K562 (cell line): Measurements from ENCODE around the gene CD248. TPM values are rescaled to one million over a fixed set of nuclear protein-coding genes. Genes with fewer than 3 reads are reported as not detected.
A peak's percentile ranks its signal among the peaks of the same experiment; 100 is the strongest.

ENCODE experiments used
- ATAC-seq: fragments of 200-7000 bp; cut with Tn5 transposase; 3 replicates; pipeline ENCODE4 v1.9.1; 2020; ENCODE audit warnings: moderate library complexity
- BruUV-seq: library from RNA; stranded (reverse); fragments of 400-500 nt; replicated peaks from 2 replicates; lab custom pipeline; 2021; lab: Mats Ljungman, UMichigan
- CTCF ChIA-PET: fragments of 300-600 bp; formaldehyde crosslinking; extraction: SDS; loops from one replicate; lab custom pipeline; 2021; ENCODE audit warnings: low intra/inter-chr PET ratio; lab: Yijun Ruan, JAX
- POLR2A ChIA-PET: fragments of 300-600, 350-650 bp; sonication (Branson Sonifier 250); formaldehyde crosslinking; extraction: SDS; loops from one replicate; lab custom pipeline; 2021; ENCODE audit warnings: antibody characterized with exemption, inconsistent platforms; lab: Yijun Ruan, JAX
- DNase-seq, 4 experiments: peaks; one replicate each; pipeline versions ENCODE4 v3.0.0 to v3.0.0-alpha.2; 2011 to 2018; ENCODE audit warnings: low spot score in 3 of 4, mixed read lengths in 3 of 4; ENCODE audit errors: extremely low read depth in 1 of 4
- FAIRE-seq: peaks from 2 replicates; lab custom pipeline; 2011; peaks lifted over from hg19 to GRCh38; lab: Jason Lieb, UNC
- H2AFZ ChIP-seq: 2 replicates; pipeline ENCODE4 v1.6.0; 2011; ENCODE audit warnings: low read depth, low read length, control low read depth, inconsistent platforms
- H3K27ac ChIP-seq: fragments of 200-600 bp; 3 replicates; pipeline ENCODE4 v1.8.0; 2011; ENCODE audit warnings: low read depth, mild to moderate bottlenecking, control low read depth, inconsistent platforms, low read length, moderate library complexity, mixed read lengths; ENCODE audit errors: extremely low read depth
- H3K27me3 ChIP-seq, 2 experiments: fragments of 300-600 bp in 1 of 2; 2 replicates in 1 of 2; 3 replicates in 1 of 2; pipeline versions ENCODE4 v1.6.0 to v1.8.0; 2011; ENCODE audit warnings: inconsistent platforms in 2 of 2, low read length in 2 of 2, mild to moderate bottlenecking in 1 of 2, mixed read lengths in 1 of 2, moderate library complexity in 1 of 2; ENCODE audit not compliant: control insufficient read depth in 2 of 2, insufficient read depth in 2 of 2
- H3K36me3 ChIP-seq: fragments of 300-600 bp; 3 replicates; pipeline ENCODE4 v1.8.0; 2011; ENCODE audit warnings: mild to moderate bottlenecking, low read length, inconsistent platforms; ENCODE audit not compliant: control insufficient read depth, insufficient read depth
- H3K4me1 ChIP-seq, 2 experiments: fragments of 200-600 bp in 1 of 2; replicated peaks in 1 of 2; 2 replicates in 1 of 2; 3 replicates in 1 of 2; pipeline versions ENCODE4 v1.5.1 to v1.8.0; 2011; ENCODE audit warnings: inconsistent platforms in 2 of 2, low read length in 2 of 2, mild to moderate bottlenecking in 1 of 2, mixed read lengths in 1 of 2, moderate library complexity in 1 of 2; ENCODE audit not compliant: control insufficient read depth in 2 of 2, insufficient read depth in 2 of 2
- H3K4me2 ChIP-seq: 2 replicates; pipeline ENCODE4 v1.6.1; 2011; ENCODE audit warnings: low read length, control low read depth, inconsistent platforms, mixed read lengths; ENCODE audit not compliant: insufficient read depth
- H3K4me3 ChIP-seq: fragments of 200-600 bp; sonication (generic), shearing (Covaris generic); 2 replicates; pipeline ENCODE4 v1.5.1; 2016; ENCODE audit warnings: control low read depth, inconsistent platforms
- H3K79me2 ChIP-seq: fragments of 200-600 bp; 3 replicates; pipeline ENCODE4 v1.8.0; 2011; ENCODE audit warnings: low read length, inconsistent platforms; ENCODE audit not compliant: control insufficient read depth, insufficient read depth
- H3K9ac ChIP-seq, 2 experiments: 2 replicates each; pipeline versions ENCODE4 v1.6.0 to v1.6.1; 2011; ENCODE audit warnings: low read depth in 2 of 2, low read length in 2 of 2, control low read depth in 1 of 2, inconsistent platforms in 1 of 2, mild to moderate bottlenecking in 1 of 2, mixed read lengths in 1 of 2; ENCODE audit not compliant: insufficient read depth in 1 of 2
- H3K9me1 ChIP-seq: one replicate; pipeline ENCODE4 v1.6.0; 2011; ENCODE audit warnings: inconsistent platforms, mild to moderate bottlenecking, low read length, moderate library complexity; ENCODE audit not compliant: control insufficient read depth, insufficient read depth
- H3K9me3 ChIP-seq: replicated peaks from 2 replicates; pipeline ENCODE4 v1.5.1; 2011; ENCODE audit warnings: low read depth, low read length, inconsistent platforms; ENCODE audit not compliant: control insufficient read depth, insufficient read depth
- H4K20me1 ChIP-seq: replicated peaks from 2 replicates; pipeline ENCODE4 v1.6.1; 2011; ENCODE audit warnings: low read length, inconsistent platforms, mixed read lengths; ENCODE audit not compliant: control insufficient read depth, insufficient read depth
- ZBTB7A ChIP-seq: IDR thresholded peaks from 2 replicates; pipeline ENCODE4 v1.6.1; 2011; ENCODE audit warnings: low read depth, mild to moderate bottlenecking, low read length, moderate library complexity, borderline replicate concordance; ENCODE audit not compliant: control insufficient read depth
- ZNF134 ChIP-seq: fragments of 250-450 bp; sonication (Bioruptor Pico); conservative IDR thresholded peaks from 2 replicates; pipeline ENCODE4 v1.4.0; 2020
- WGBS: fragments of 100-300 bp; shearing (Covaris generic); methylation state at CpG from one replicate; pipeline ENCODE4 v1.1.6; 2016; ENCODE audit warnings: low coverage, mixed read lengths; ENCODE audit not compliant: insufficient coverage; ENCODE audit errors: missing lambda C conversion rate; 5-methylcytosine and 5-hydroxymethylcytosine counted together
- in situ Hi-C: fragments of 300-500 bp; cut with MboI; formaldehyde crosslinking; loops from 4 replicates; pipeline ENCODE4 v1.15.0; 2018; ENCODE audit warnings: inconsistent platforms, mixed read lengths
- intact Hi-C: fragments of 100-400 bp; cut with micrococcal nuclease; formaldehyde crosslinking; loops from 2 replicates; pipeline ENCODE4 v1.14.2; 2022
- polyA plus RNA-seq, 8 experiments: library from polyadenylated mRNA; depleted of rRNA in 4 of 8; stranded (reverse) in 5 of 8; unstranded in 3 of 8; fragments of >200 nt; fragmentation: Nextera tagmentation in 2 of 8; fragmentation: Illumina TruSeq in 1 of 8; extraction: Ambion mirVana in 2 of 8; extraction: Trizol in 1 of 8; gene quantifications; 2 replicates each; pipeline versions ENCODE4 v1.2.1 to v1.2.3, GENCODE V29; 2011 to 2014; ENCODE audit warnings: inconsistent platforms in 1 of 8, missing spikeins in 1 of 8
- total RNA-seq, 7 experiments: library from RNA; depleted of rRNA in 6 of 7; stranded (reverse); fragments of >200 nt in 6 of 7; fragmentation: Illumina TruSeq in 2 of 7; extraction: Trizol in 2 of 7; gene quantifications; 2 replicates each; pipeline versions ENCODE4 v1.2.1 to v1.2.3, GENCODE V29; 2011 to 2021; ENCODE audit warnings: low replicate concordance in 1 of 7
- TF ChIP-seq, protein P1 (sequence below): sonication (generic); formaldehyde crosslinking; IDR thresholded peaks from 2 replicates; pipeline ENCODE4 v1.8.0; 2022; ENCODE audit warnings: missing genetic modification reagents, mild to moderate bottlenecking, moderate library complexity, borderline replicate concordance

Gene CD248
- total and polyA plus RNA-seq, 9 of the 15 experiments (the other 6 are each of a cell fraction or from before 2014, with no cell fraction given), result 0.09 TPM; not detected in 8

DNA sequence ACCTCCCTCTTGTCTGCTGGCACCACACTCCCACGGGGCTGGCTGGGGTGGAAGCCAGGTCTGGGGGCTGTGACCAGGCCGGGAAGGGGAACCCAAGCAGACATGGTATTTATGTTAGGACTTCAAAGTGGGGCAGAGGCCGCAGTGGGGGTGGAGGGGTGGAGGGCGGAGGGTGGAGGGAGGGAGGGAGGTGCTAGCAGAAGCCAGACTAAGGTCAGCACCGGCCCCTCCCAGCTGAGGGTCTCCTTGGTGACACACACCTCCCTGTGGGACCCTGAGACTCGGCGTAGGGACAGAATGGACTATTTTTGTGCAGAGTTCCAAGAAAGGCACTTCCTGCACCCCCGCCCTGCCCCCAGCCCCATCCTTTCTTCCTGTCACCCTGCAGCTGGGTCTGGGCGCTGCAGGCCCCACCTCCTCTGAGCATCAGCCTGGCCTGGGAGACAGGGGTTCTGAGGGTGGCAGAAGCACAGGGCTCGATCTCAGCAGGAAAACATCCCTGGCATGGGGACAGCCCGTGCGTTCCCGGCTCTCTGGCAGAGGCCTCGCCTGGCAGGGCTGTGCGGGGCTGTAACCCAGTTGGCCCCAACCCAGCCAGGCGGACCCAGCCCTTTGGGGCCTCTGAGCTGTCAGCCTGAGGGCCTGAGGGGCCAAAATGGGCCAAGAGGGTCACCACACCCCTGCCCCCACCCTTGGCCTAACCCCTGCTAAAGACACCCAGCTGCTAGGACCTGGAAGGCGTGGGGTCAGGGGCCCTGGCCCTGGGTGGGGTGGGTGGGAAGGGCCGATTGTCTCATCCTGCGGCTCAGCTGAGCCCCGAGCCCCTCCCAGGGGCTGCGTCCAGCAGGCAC is 9.6 kb upstream of the CD248 start:
- peaks cover 4% of the 10 kb centered on the region for H3K9me1 ChIP-seq
- H4K20me1 ChIP-seq, result no peaks in the 10 kb centered on the region
- no peak for FAIRE-seq
- WGBS, result 57% methylated on average over 10 of the region's 21 CpGs
- H3K27ac ChIP-seq, result no peak overlapping the region
- peak overlapping the region in 1 of 2 experiments; percentile 76; a peak in 2 of 4 replicates for H3K9ac ChIP-seq
- H3K36me3 ChIP-seq, result no peaks in the 10 kb centered on the region
- no peak overlapping the region for H3K4me2 ChIP-seq
- H3K4me1 ChIP-seq, result peaks cover 20 to 63% of the 10 kb centered on the region in 2 experiments; a peak in 4 of 5 replicates
- in situ Hi-C loops, result loop anchor here (5.0 kb wide), 1 partner anchor 109 kb away; no protein-coding TSS in a partner anchor
- TF ChIP-seq ZBTB7A (peak; percentile 67; the same call in 1 of the 2 replicates), ZNF134 (CRISPR knock-in tag) (no peak)
- TF ChIP-seq, protein P1, sequence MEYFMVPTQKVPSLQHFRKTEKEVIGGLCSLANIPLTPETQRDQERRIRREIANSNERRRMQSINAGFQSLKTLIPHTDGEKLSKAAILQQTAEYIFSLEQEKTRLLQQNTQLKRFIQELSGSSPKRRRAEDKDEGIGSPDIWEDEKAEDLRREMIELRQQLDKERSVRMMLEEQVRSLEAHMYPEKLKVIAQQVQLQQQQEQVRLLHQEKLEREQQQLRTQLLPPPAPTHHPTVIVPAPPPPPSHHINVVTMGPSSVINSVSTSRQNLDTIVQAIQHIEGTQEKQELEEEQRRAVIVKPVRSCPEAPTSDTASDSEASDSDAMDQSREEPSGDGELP (CRISPR knock-in tag), result 0 out of 2 replicates have a peak, but pooled peaks have one; percentile 13
- no peaks in the 10 kb centered on the region for H3K27me3 ChIP-seq
- H3K4me3 ChIP-seq, result no peak overlapping the region
- no TSS peak for BruUV-seq
- ChIA-PET CTCF (interaction anchor here (2.9 to 3.1 kb wide), 2 partner anchors 15 to 104 kb away, joined by 16 to 37 read pairs; no protein-coding TSS in a partner anchor), POLR2A (interaction anchor here (0.6 to 0.7 kb wide), 4 partner anchors 10 to 316 kb away, joined by 3 read pairs; partner anchors contain the start of gene RIN1)
- DNase-seq, result peak in 2 of 4 experiments; percentile 48 to 70
- H2AFZ ChIP-seq, result peak overlapping the region; percentile 54; the same call in 1 of the 2 replicates
- H3K9me3 ChIP-seq, result no peaks in the 10 kb centered on the region
- ATAC-seq, result no peak
- no peaks in the 10 kb centered on the region for H3K79me2 ChIP-seq
- intact Hi-C loops, result no loop called here
